B cell (primary cell): Measurements from ENCODE around the gene ME1.

Experiments
- EZH2 ChIP-seq: IDR thresholded peaks from 2 replicates; pipeline ENCODE4 v1.6.1; 2012; ENCODE audit warnings: borderline replicate concordance, low read depth, mild to moderate bottlenecking, moderate library complexity, low read length; ENCODE audit not compliant: insufficient read depth, poor library complexity, severe bottlenecking
- TF ChIP-seq, protein P1 (sequence below): fragments of 200-600 bp; IDR thresholded peaks from one replicate; pipeline ENCODE4 v1.8.0; 2022; ENCODE audit warnings: antibody characterized with exemption, mild to moderate bottlenecking

GRCh38 chr6:83226517-83226916 lies 204.3 kb downstream of the ME1 start:
- TF ChIP-seq, protein P1, sequence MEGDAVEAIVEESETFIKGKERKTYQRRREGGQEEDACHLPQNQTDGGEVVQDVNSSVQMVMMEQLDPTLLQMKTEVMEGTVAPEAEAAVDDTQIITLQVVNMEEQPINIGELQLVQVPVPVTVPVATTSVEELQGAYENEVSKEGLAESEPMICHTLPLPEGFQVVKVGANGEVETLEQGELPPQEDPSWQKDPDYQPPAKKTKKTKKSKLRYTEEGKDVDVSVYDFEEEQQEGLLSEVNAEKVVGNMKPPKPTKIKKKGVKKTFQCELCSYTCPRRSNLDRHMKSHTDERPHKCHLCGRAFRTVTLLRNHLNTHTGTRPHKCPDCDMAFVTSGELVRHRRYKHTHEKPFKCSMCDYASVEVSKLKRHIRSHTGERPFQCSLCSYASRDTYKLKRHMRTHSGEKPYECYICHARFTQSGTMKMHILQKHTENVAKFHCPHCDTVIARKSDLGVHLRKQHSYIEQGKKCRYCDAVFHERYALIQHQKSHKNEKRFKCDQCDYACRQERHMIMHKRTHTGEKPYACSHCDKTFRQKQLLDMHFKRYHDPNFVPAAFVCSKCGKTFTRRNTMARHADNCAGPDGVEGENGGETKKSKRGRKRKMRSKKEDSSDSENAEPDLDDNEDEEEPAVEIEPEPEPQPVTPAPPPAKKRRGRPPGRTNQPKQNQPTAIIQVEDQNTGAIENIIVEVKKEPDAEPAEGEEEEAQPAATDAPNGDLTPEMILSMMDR = no peak
- TF ChIP-seq EZH2 = no peak
